Neural progenitor cell (in vitro differentiated cells): Measurements from ENCODE around the gene HNRNPM. TPM values are rescaled to one million over a fixed set of nuclear protein-coding genes. Genes with fewer than 3 reads are reported as not detected.
A peak's percentile ranks its signal among the peaks of the same experiment; 100 is the strongest.

ENCODE experiments used
- DNase-seq: peaks from one replicate; pipeline ENCODE4 v3.0.0-alpha.2; 2016; ENCODE audit warnings: low spot score
- H2AFZ ChIP-seq: fragments of 200-600 bp; sonication (generic); replicated peaks from 2 replicates; pipeline ENCODE4 v1.6.1; 2016; ENCODE audit warnings: antibody characterized with exemption
- H3F3A ChIP-seq: fragments of 200-600 bp; sonication (generic); 2 replicates; pipeline ENCODE4 v1.6.1; 2016; ENCODE audit warnings: antibody characterized with exemption, low read depth
- H3K27ac ChIP-seq: fragments of 200-600 bp; sonication (generic); 2 replicates; pipeline ENCODE4 v1.5.1; 2016; ENCODE audit warnings: mild to moderate bottlenecking
- H3K27me3 ChIP-seq: fragments of 200-600 bp; sonication (generic); 2 replicates; pipeline ENCODE4 v1.6.1; 2016; ENCODE audit warnings: mild to moderate bottlenecking, moderate library complexity
- H3K36me3 ChIP-seq: fragments of 200-600 bp; sonication (generic); 2 replicates; pipeline ENCODE4 v1.5.1; 2016
- H3K4me1 ChIP-seq: fragments of 200-600 bp; sonication (generic); 2 replicates; pipeline ENCODE4 v1.6.1; 2016; ENCODE audit warnings: mixed run types
- H3K4me2 ChIP-seq: fragments of 200-600 bp; sonication (generic); 2 replicates; pipeline ENCODE4 v1.6.1; 2016
- H3K4me3 ChIP-seq: fragments of 200-600 bp; sonication (generic); 2 replicates; pipeline ENCODE4 v1.5.1; 2016
- H3K79me2 ChIP-seq: fragments of 200-600 bp; sonication (generic); 2 replicates; pipeline ENCODE4 v1.6.1; 2016; ENCODE audit warnings: low read depth
- H3K9ac ChIP-seq: fragments of 200-600 bp; sonication (generic); 2 replicates; pipeline ENCODE4 v1.6.1; 2016
- H3K9me3 ChIP-seq: fragments of 200-600 bp; sonication (generic); 2 replicates; pipeline ENCODE4 v1.5.1; 2016; ENCODE audit warnings: low read depth
- H4K20me1 ChIP-seq: fragments of 200-600 bp; sonication (generic); 2 replicates; pipeline ENCODE4 v1.6.1; 2016; ENCODE audit warnings: low read depth
- H3K27ac Mint-ChIP-seq: 3 replicates; pipeline ENCODE4 v1.8.0; 2021; ENCODE audit warnings: mixed read lengths
- H3K27me3 Mint-ChIP-seq: 2 replicates; pipeline ENCODE4 v1.8.0; 2022; ENCODE audit warnings: low read depth, mild to moderate bottlenecking, inconsistent platforms, moderate library complexity, mixed read lengths; ENCODE audit not compliant: insufficient read depth
- H3K36me3 Mint-ChIP-seq: 3 replicates; pipeline ENCODE4 v1.8.0; 2021; ENCODE audit warnings: mixed read lengths
- H3K4me1 Mint-ChIP-seq: 3 replicates; pipeline ENCODE4 v1.8.0; 2021; ENCODE audit warnings: mixed read lengths
- H3K4me3 Mint-ChIP-seq: 3 replicates; pipeline ENCODE4 v1.8.0; 2021; ENCODE audit warnings: mild to moderate bottlenecking, moderate library complexity, mixed read lengths
- H3K9me3 Mint-ChIP-seq: 3 replicates; pipeline ENCODE4 v1.8.0; 2020; ENCODE audit warnings: mixed read lengths
- EZH2 ChIP-seq: fragments of 200-600 bp; sonication (generic); IDR thresholded peaks from 2 replicates; pipeline ENCODE4 v1.6.1; 2017; ENCODE audit warnings: antibody characterized with exemption, mild to moderate bottlenecking, moderate library complexity
- EZH2phosphoT487 ChIP-seq: fragments of 200-600 bp; sonication (generic); IDR thresholded peaks from 2 replicates; pipeline ENCODE4 v1.6.1; 2017; ENCODE audit warnings: antibody characterized with exemption
- total RNA-seq: library from RNA; depleted of rRNA; stranded (reverse); fragments of >200 nt; gene quantifications from 2 replicates; pipeline ENCODE4 v1.2.3, GENCODE V29; 2015; ENCODE audit warnings: low replicate concordance
- TF ChIP-seq, protein P1 (sequence below): fragments of 200-600 bp; sonication (generic); IDR thresholded peaks from 2 replicates; pipeline ENCODE4 v1.5.1; 2017; ENCODE audit warnings: antibody characterized with exemption, mild to moderate bottlenecking

HNRNPM gene
- total RNA-seq, 1 donor from 2014 or later, result 118 TPM

DNA sequence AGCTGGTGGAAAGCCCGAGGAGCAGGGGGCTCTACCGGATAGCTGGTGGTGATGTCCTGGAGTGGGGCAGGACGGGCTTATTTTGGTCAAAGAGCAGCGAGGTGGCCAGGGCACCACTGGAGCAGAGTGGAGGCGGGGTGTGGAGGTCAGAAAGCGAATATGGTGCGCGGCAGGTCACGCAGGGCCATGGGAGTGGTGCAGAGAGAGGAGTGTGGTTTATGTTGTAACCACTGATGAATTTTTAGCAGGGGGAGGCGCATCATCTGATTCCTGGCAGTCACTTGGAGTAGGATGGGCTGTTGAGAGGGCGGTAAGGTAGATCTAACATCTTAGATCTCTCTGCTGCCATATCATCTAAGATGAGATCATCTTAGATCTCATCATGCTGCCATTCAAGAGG is 70.5 kb downstream of the HNRNPM start:
- TF ChIP-seq, protein P1, sequence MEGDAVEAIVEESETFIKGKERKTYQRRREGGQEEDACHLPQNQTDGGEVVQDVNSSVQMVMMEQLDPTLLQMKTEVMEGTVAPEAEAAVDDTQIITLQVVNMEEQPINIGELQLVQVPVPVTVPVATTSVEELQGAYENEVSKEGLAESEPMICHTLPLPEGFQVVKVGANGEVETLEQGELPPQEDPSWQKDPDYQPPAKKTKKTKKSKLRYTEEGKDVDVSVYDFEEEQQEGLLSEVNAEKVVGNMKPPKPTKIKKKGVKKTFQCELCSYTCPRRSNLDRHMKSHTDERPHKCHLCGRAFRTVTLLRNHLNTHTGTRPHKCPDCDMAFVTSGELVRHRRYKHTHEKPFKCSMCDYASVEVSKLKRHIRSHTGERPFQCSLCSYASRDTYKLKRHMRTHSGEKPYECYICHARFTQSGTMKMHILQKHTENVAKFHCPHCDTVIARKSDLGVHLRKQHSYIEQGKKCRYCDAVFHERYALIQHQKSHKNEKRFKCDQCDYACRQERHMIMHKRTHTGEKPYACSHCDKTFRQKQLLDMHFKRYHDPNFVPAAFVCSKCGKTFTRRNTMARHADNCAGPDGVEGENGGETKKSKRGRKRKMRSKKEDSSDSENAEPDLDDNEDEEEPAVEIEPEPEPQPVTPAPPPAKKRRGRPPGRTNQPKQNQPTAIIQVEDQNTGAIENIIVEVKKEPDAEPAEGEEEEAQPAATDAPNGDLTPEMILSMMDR, result no peak
- no peak for TF ChIP-seq EZH2
- TF ChIP-seq EZH2phosphoT487, result no peak
- H3K36me3 ChIP-seq, result no peaks in the 10 kb centered on the region
- H3K27me3 ChIP-seq, result no peaks in the 10 kb centered on the region
- peak overlapping the region; percentile 95 for H3K4me3 Mint-ChIP-seq
- H4K20me1 ChIP-seq, result no peaks in the 10 kb centered on the region
- no peak overlapping the region for H2AFZ ChIP-seq
- H3K27me3 Mint-ChIP-seq, result peaks cover 13% of the 10 kb centered on the region
- H3K27ac Mint-ChIP-seq, result peak overlapping the region; percentile 14
- H3F3A ChIP-seq, result peaks cover 22% of the 10 kb centered on the region
- H3K4me2 ChIP-seq, result no peak overlapping the region
- no peak overlapping the region for H3K9ac ChIP-seq
- no peak for DNase-seq
- peaks cover 4% of the 10 kb centered on the region for H3K79me2 ChIP-seq
- H3K4me1 ChIP-seq, result peaks cover 8% of the 10 kb centered on the region
- H3K27ac ChIP-seq, result no peak overlapping the region
- H3K4me1 Mint-ChIP-seq, result peaks cover 15% of the 10 kb centered on the region
- no peaks in the 10 kb centered on the region for H3K9me3 ChIP-seq
- H3K36me3 Mint-ChIP-seq, result no peaks in the 10 kb centered on the region
- H3K4me3 ChIP-seq, result no peak overlapping the region
- H3K9me3 Mint-ChIP-seq, result no peaks in the 10 kb centered on the region

GRCh38 chr19:8517551-8518442 is 73.0 kb downstream of the HNRNPM start:
- H3K27ac Mint-ChIP-seq, result peak overlapping the region; percentile 29

DNA sequence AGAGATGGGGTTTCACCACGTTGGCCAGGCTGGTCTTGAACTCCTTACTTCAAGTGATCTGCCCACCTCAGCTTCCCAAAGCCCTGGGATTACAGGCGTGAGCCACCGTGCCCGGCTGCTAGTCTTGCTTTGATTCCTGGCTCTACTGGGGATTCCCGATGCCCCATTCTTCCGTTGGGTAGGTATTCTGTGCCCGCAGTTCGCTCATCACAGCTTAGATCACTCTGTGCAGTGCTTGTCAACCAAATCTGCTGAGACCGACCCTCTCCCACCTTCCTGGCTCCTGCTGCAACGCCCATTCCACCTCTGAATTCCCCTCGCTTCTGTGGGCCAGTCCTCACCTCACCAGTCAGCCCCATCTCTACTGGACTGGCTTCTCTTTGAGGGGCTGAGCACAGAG is 73.8 kb downstream of the HNRNPM start:
- H3K4me3 Mint-ChIP-seq, result no peak overlapping the region
- H3K36me3 Mint-ChIP-seq, result no peaks in the 10 kb centered on the region
- no peak overlapping the region for H2AFZ ChIP-seq
- no peak for DNase-seq
- H3K4me1 ChIP-seq, result peaks cover 4% of the 10 kb centered on the region
- H3K27ac ChIP-seq, result no peak overlapping the region
- no peaks in the 10 kb centered on the region for H3K36me3 ChIP-seq
- H4K20me1 ChIP-seq, result no peaks in the 10 kb centered on the region
- H3K9me3 Mint-ChIP-seq, result no peaks in the 10 kb centered on the region
- H3F3A ChIP-seq, result peaks cover 11% of the 10 kb centered on the region
- no peak for TF ChIP-seq EZH2phosphoT487
- no peak overlapping the region for H3K27ac Mint-ChIP-seq
- no peak overlapping the region for H3K9ac ChIP-seq
- H3K27me3 Mint-ChIP-seq, result peaks cover 9% of the 10 kb centered on the region
- no peak overlapping the region for H3K4me2 ChIP-seq
- H3K4me3 ChIP-seq, result no peak overlapping the region
- peaks cover 10% of the 10 kb centered on the region for H3K4me1 Mint-ChIP-seq
- H3K79me2 ChIP-seq, result no peaks in the 10 kb centered on the region
- H3K27me3 ChIP-seq, result no peaks in the 10 kb centered on the region
- no peaks in the 10 kb centered on the region for H3K9me3 ChIP-seq

More at GRCh38 chr19:8517551-8518442, 73.0 kb downstream of the HNRNPM start:
- H3F3A ChIP-seq, result peaks cover 19% of the 10 kb centered on the region
- TF ChIP-seq EZH2 (no peak), EZH2phosphoT487 (no peak)
- TF ChIP-seq, protein P1, result no peak
- H3K4me3 ChIP-seq, result no peak overlapping the region
- Mint-ChIP-seq H3K36me3 (no peaks in the 10 kb centered on the region), H3K27me3 (peaks cover 9% of the 10 kb centered on the region), H3K9me3 (no peaks in the 10 kb centered on the region), H3K4me1 (peaks cover 12% of the 10 kb centered on the region), H3K4me3 (no peak overlapping the region)
- no peaks in the 10 kb centered on the region for H3K9me3 ChIP-seq
- no peaks in the 10 kb centered on the region for H4K20me1 ChIP-seq
- H3K27me3 ChIP-seq, result no peaks in the 10 kb centered on the region
- H3K4me1 ChIP-seq, result peaks cover 8% of the 10 kb centered on the region
- no peak for DNase-seq
- H3K4me2 ChIP-seq, result no peak overlapping the region
- no peaks in the 10 kb centered on the region for H3K36me3 ChIP-seq
- peaks cover under 1% of the 10 kb centered on the region for H3K79me2 ChIP-seq
- H3K27ac ChIP-seq, result no peak overlapping the region
- H2AFZ ChIP-seq, result no peak overlapping the region
- no peak overlapping the region for H3K9ac ChIP-seq

- no peaks in the 10 kb centered on the region for H4K20me1 ChIP-seq
- H3K27ac Mint-ChIP-seq, result no peak overlapping the region
- DNase-seq, result no peak
These were observed 74.6 kb downstream of the HNRNPM start for GRCh38 chr19:8519388-8519787.

More at GRCh38 chr19:8519388-8519787, 74.6 kb downstream of the HNRNPM start:
- Mint-ChIP-seq H3K27me3 (peaks cover 9% of the 10 kb centered on the region), H3K9me3 (no peaks in the 10 kb centered on the region), H3K36me3 (no peaks in the 10 kb centered on the region), H3K4me1 (peaks cover 7% of the 10 kb centered on the region), H3K4me3 (no peak overlapping the region)
- peaks cover 5% of the 10 kb centered on the region for H3F3A ChIP-seq
- H3K27ac ChIP-seq, result no peak overlapping the region
- TF ChIP-seq EZH2, result no peak
- no peak for TF ChIP-seq EZH2phosphoT487
- TF ChIP-seq, protein P1, result no peak
- H3K4me2 ChIP-seq, result no peak overlapping the region
- no peak overlapping the region for H2AFZ ChIP-seq
- H3K27me3 ChIP-seq, result no peaks in the 10 kb centered on the region
- H3K79me2 ChIP-seq, result no peaks in the 10 kb centered on the region
- no peaks in the 10 kb centered on the region for H3K36me3 ChIP-seq
- no peak overlapping the region for H3K9ac ChIP-seq
- peaks cover 1% of the 10 kb centered on the region for H3K4me1 ChIP-seq
- no peaks in the 10 kb centered on the region for H3K9me3 ChIP-seq
- no peak overlapping the region for H3K4me3 ChIP-seq
